ENCODE measurements around the gene AKNA.
"Not testable (repeated sequence)": the region's sequence is repeated elsewhere in the genome, so short reads cannot be mapped to it uniquely, and the experiment has no call there.

AKNA gene

GRCh38 chr9:114324492-114324891, 63.3 kb downstream of the AKNA start:
- Histone ChIP-seq H3K36me3 (ENCODE audit: control insufficient read depth in 2 of 2, insufficient read depth in 2 of 2, low read length in 2 of 2) (no peaks in the 10 kb centered on the region), H3K27ac (ENCODE audit: low read depth in 2 of 2, low read length in 2 of 2) (no peak overlapping the region)

GRCh38 chr9:114323849-114324248, 63.9 kb downstream of the AKNA start:
- H3K4me3 ChIP-seq (ENCODE audit: low read length in 2 of 2); H3K9ac ChIP-seq (ENCODE audit: low read depth in 1 of 2, low read length in 2 of 2); H3K27me3 ChIP-seq (ENCODE audit: control insufficient read depth in 2 of 2, insufficient read depth in 2 of 2, low read length in 2 of 2); H3K36me3 ChIP-seq (ENCODE audit: control insufficient read depth in 2 of 2, insufficient read depth in 2 of 2, low read length in 2 of 2); H3K4me1 ChIP-seq (ENCODE audit: control insufficient read depth in 2 of 2, insufficient read depth in 2 of 2, low read length in 2 of 2); H3K27ac ChIP-seq (ENCODE audit: low read depth in 2 of 2, low read length in 2 of 2); H3K9me3 ChIP-seq (ENCODE audit: control insufficient read depth in 2 of 2, low read length in 2 of 2): not testable (repeated sequence)

More at GRCh38 chr9:114324492-114324891, 63.3 kb downstream of the AKNA start:
- no peaks in the 10 kb centered on the region for H3K9me3 ChIP-seq (ENCODE audit: control insufficient read depth in 2 of 2, low read length in 2 of 2)
- H3K9ac ChIP-seq (ENCODE audit: low read depth in 1 of 2, low read length in 2 of 2): no peak overlapping the region
- peaks cover 0 to 4% of the 10 kb centered on the region in 2 donors for H3K4me1 ChIP-seq (ENCODE audit: control insufficient read depth in 2 of 2, insufficient read depth in 2 of 2, low read length in 2 of 2)
- no peak overlapping the region for H3K4me3 ChIP-seq (ENCODE audit: low read length in 2 of 2)
- peaks cover 0 to 2% of the 10 kb centered on the region in 2 donors for H3K27me3 ChIP-seq (ENCODE audit: control insufficient read depth in 2 of 2, insufficient read depth in 2 of 2, low read length in 2 of 2)

GRCh38 chr9:114322831-114323531, 64.8 kb downstream of the AKNA start, which contains the start of gene ORM1:
Gene ORM1 (plus strand): TSS chr9:114323098. CDS start chr9:114323134, 36 bp downstream.
- H3K27ac ChIP-seq (ENCODE audit: low read depth in 2 of 2, low read length in 2 of 2); H3K9ac ChIP-seq (ENCODE audit: low read depth in 1 of 2, low read length in 2 of 2): not testable (repeated sequence)

GRCh38 chr9:114322160-114322818, 65.5 kb downstream of the AKNA start:
- not testable (repeated sequence) for H3K9me3 ChIP-seq (ENCODE audit: control insufficient read depth in 2 of 2, low read length in 2 of 2); H3K36me3 ChIP-seq (ENCODE audit: control insufficient read depth in 2 of 2, insufficient read depth in 2 of 2, low read length in 2 of 2); H3K4me1 ChIP-seq (ENCODE audit: control insufficient read depth in 2 of 2, insufficient read depth in 2 of 2, low read length in 2 of 2); H3K27ac ChIP-seq (ENCODE audit: low read depth in 2 of 2, low read length in 2 of 2); H3K27me3 ChIP-seq (ENCODE audit: control insufficient read depth in 2 of 2, insufficient read depth in 2 of 2, low read length in 2 of 2); H3K9ac ChIP-seq (ENCODE audit: low read depth in 1 of 2, low read length in 2 of 2); H3K4me3 ChIP-seq (ENCODE audit: low read length in 2 of 2)

More at GRCh38 chr9:114322831-114323531, 64.8 kb downstream of the AKNA start, which contains the start of gene ORM1:
- not testable (repeated sequence) for H3K4me1 ChIP-seq (ENCODE audit: control insufficient read depth in 2 of 2, insufficient read depth in 2 of 2, low read length in 2 of 2); H3K4me3 ChIP-seq (ENCODE audit: low read length in 2 of 2); H3K9me3 ChIP-seq (ENCODE audit: control insufficient read depth in 2 of 2, low read length in 2 of 2); H3K36me3 ChIP-seq (ENCODE audit: control insufficient read depth in 2 of 2, insufficient read depth in 2 of 2, low read length in 2 of 2); H3K27me3 ChIP-seq (ENCODE audit: control insufficient read depth in 2 of 2, insufficient read depth in 2 of 2, low read length in 2 of 2)

- no peaks in the 10 kb centered on the region for H3K4me1 ChIP-seq (ENCODE audit: control insufficient read depth in 2 of 2, insufficient read depth in 2 of 2, low read length in 2 of 2)
- H3K9ac ChIP-seq (ENCODE audit: low read depth in 1 of 2, low read length in 2 of 2): no peak overlapping the region
- no peak overlapping the region for H3K4me3 ChIP-seq (ENCODE audit: low read length in 2 of 2)
- peaks cover 0 to 2% of the 10 kb centered on the region in 2 donors for H3K27me3 ChIP-seq (ENCODE audit: control insufficient read depth in 2 of 2, insufficient read depth in 2 of 2, low read length in 2 of 2)
- no peaks in the 10 kb centered on the region for H3K36me3 ChIP-seq (ENCODE audit: control insufficient read depth in 2 of 2, insufficient read depth in 2 of 2, low read length in 2 of 2)
- H3K9me3 ChIP-seq (ENCODE audit: control insufficient read depth in 2 of 2, low read length in 2 of 2): no peaks in the 10 kb centered on the region
- no peak overlapping the region for H3K27ac ChIP-seq (ENCODE audit: low read depth in 2 of 2, low read length in 2 of 2)
These were observed 66.0 kb downstream of the AKNA start for GRCh38 chr9:114321759-114322158.

GRCh38 chr9:114320710-114321109, 67.1 kb downstream of the AKNA start:
- not testable (repeated sequence) for H3K27me3 ChIP-seq (ENCODE audit: control insufficient read depth in 2 of 2, insufficient read depth in 2 of 2, low read length in 2 of 2); H3K27ac ChIP-seq (ENCODE audit: low read depth in 2 of 2, low read length in 2 of 2); H3K36me3 ChIP-seq (ENCODE audit: control insufficient read depth in 2 of 2, insufficient read depth in 2 of 2, low read length in 2 of 2); H3K9ac ChIP-seq (ENCODE audit: low read depth in 1 of 2, low read length in 2 of 2); H3K4me1 ChIP-seq (ENCODE audit: control insufficient read depth in 2 of 2, insufficient read depth in 2 of 2, low read length in 2 of 2); H3K4me3 ChIP-seq (ENCODE audit: low read length in 2 of 2); H3K9me3 ChIP-seq (ENCODE audit: control insufficient read depth in 2 of 2, low read length in 2 of 2)

- Histone ChIP-seq H3K9me3 (ENCODE audit: control insufficient read depth in 2 of 2, low read length in 2 of 2) (no peaks in the 10 kb centered on the region), H3K4me3 (ENCODE audit: low read length in 2 of 2) (no peak overlapping the region), H3K27ac (ENCODE audit: low read depth in 2 of 2, low read length in 2 of 2) (no peak overlapping the region), H3K9ac (ENCODE audit: low read depth in 1 of 2, low read length in 2 of 2) (no peak overlapping the region), H3K27me3 (ENCODE audit: control insufficient read depth in 2 of 2, insufficient read depth in 2 of 2, low read length in 2 of 2) (peaks cover 0 to 2% of the 10 kb centered on the region in 2 donors), H3K36me3 (ENCODE audit: control insufficient read depth in 2 of 2, insufficient read depth in 2 of 2, low read length in 2 of 2) (no peaks in the 10 kb centered on the region), H3K4me1 (ENCODE audit: control insufficient read depth in 2 of 2, insufficient read depth in 2 of 2, low read length in 2 of 2) (no peaks in the 10 kb centered on the region)
These were observed 68.6 kb downstream of the AKNA start for GRCh38 chr9:114319147-114319546.

GRCh38 chr9:114318416-114318815, 69.4 kb downstream of the AKNA start:
- no peaks in the 10 kb centered on the region for H3K36me3 ChIP-seq (ENCODE audit: control insufficient read depth in 2 of 2, insufficient read depth in 2 of 2, low read length in 2 of 2)
- no peaks in the 10 kb centered on the region for H3K9me3 ChIP-seq (ENCODE audit: control insufficient read depth in 2 of 2, low read length in 2 of 2)
- H3K9ac ChIP-seq (ENCODE audit: low read depth in 1 of 2, low read length in 2 of 2): no peak overlapping the region
- no peak overlapping the region for H3K4me3 ChIP-seq (ENCODE audit: low read length in 2 of 2)
- H3K4me1 ChIP-seq (ENCODE audit: control insufficient read depth in 2 of 2, insufficient read depth in 2 of 2, low read length in 2 of 2): no peaks in the 10 kb centered on the region
- peaks cover 0 to 2% of the 10 kb centered on the region in 2 donors for H3K27me3 ChIP-seq (ENCODE audit: control insufficient read depth in 2 of 2, insufficient read depth in 2 of 2, low read length in 2 of 2)
- H3K27ac ChIP-seq (ENCODE audit: low read depth in 2 of 2, low read length in 2 of 2): no peak overlapping the region

- Histone ChIP-seq H3K27ac (ENCODE audit: low read depth in 2 of 2, low read length in 2 of 2) (no peak overlapping the region), H3K36me3 (ENCODE audit: control insufficient read depth in 2 of 2, insufficient read depth in 2 of 2, low read length in 2 of 2) (no peaks in the 10 kb centered on the region), H3K9me3 (ENCODE audit: control insufficient read depth in 2 of 2, low read length in 2 of 2) (no peaks in the 10 kb centered on the region), H3K4me3 (ENCODE audit: low read length in 2 of 2) (no peak overlapping the region), H3K27me3 (ENCODE audit: control insufficient read depth in 2 of 2, insufficient read depth in 2 of 2, low read length in 2 of 2) (peaks cover 0 to 2% of the 10 kb centered on the region in 2 donors), H3K9ac (ENCODE audit: low read depth in 1 of 2, low read length in 2 of 2) (no peak overlapping the region), H3K4me1 (ENCODE audit: control insufficient read depth in 2 of 2, insufficient read depth in 2 of 2, low read length in 2 of 2) (no peaks in the 10 kb centered on the region)
These were observed 70.0 kb downstream of the AKNA start for GRCh38 chr9:114317665-114318357.

GRCh38 chr9:114316605-114317230, 71.1 kb downstream of the AKNA start:
- Histone ChIP-seq H3K27me3 (ENCODE audit: control insufficient read depth in 2 of 2, insufficient read depth in 2 of 2, low read length in 2 of 2) (peaks cover 0 to 2% of the 10 kb centered on the region in 2 donors), H3K9me3 (ENCODE audit: control insufficient read depth in 2 of 2, low read length in 2 of 2) (no peaks in the 10 kb centered on the region), H3K4me1 (ENCODE audit: control insufficient read depth in 2 of 2, insufficient read depth in 2 of 2, low read length in 2 of 2) (no peaks in the 10 kb centered on the region), H3K36me3 (ENCODE audit: control insufficient read depth in 2 of 2, insufficient read depth in 2 of 2, low read length in 2 of 2) (no peaks in the 10 kb centered on the region), H3K27ac (ENCODE audit: low read depth in 2 of 2, low read length in 2 of 2) (no peak overlapping the region), H3K4me3 (ENCODE audit: low read length in 2 of 2) (no peak overlapping the region), H3K9ac (ENCODE audit: low read depth in 1 of 2, low read length in 2 of 2) (no peak overlapping the region)

Data from mucosa of rectum (tissue), 2 donors.